DMS79 (cell line): Measurements from ENCODE around the gene ZNF350.
"Not testable (repeated sequence)": the region's sequence is repeated elsewhere in the genome, so short reads cannot be mapped to it uniquely, and the experiment has no call there.

Experiments
- DNase-seq: peaks from one replicate; lab custom pipeline; 2025; lab: John Stamatoyannopoulos, UW

The ZNF350 gene

DNA sequence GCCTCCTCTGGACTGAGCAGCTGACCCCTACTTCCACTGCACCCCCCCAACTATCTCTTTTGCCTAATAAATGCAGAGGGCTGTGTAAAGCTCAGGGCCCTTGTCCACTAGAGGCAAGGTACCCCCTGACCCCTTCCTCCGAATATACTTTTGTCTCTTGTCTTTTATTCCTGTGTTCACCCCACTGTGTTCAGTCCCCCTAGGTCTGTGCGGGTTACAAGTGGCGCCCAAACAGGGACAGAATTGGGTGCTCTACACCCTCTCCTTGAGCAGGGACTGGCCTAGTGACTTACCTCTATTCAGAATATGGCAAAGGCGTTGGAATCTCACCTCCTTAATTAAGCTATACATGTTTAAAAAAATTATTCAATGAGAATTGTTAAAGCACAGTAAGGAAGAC is 15.0 kb downstream of the ZNF350 start:
- DNase-seq = no peak

DNA sequence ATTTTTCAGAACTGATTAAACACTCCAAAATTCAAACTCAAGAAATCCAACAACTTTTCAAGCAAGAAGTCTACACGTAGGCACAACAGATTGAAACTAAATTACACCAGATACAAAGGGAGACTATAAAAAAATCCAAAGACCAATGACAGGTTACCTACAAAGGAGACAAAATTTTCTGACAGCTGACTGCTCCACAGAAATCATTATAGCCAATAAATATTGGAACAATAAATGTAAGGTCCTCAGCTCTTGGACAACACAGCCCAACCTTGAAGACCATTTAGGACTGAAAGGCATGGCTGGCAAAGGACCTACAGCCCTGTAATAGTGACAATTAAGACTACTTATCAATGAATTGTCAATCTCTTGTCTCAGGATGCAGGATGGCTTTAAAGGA is 15.9 kb downstream of the ZNF350 start:
- no peak for DNase-seq

DNA sequence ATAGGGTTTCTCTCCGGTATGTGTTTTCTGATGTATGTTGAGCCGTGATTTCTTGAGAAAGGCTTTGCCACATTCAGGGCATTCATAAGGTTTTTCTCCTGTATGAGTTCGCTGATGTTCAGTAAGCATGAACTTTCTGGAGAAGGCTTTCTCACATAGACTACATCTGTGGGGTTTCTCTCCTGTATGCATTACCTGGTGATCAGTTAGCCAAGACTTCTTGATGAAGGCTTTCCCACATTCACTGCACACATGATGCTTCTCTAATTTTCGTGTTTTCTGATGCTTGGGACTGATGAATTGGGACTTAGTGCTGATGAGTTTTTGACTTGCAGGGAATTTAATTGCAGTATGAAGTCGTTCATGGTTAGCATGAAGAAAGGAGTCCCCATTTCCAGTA is 21.1 kb downstream of the ZNF350 start:
- no peak for DNase-seq

DNA sequence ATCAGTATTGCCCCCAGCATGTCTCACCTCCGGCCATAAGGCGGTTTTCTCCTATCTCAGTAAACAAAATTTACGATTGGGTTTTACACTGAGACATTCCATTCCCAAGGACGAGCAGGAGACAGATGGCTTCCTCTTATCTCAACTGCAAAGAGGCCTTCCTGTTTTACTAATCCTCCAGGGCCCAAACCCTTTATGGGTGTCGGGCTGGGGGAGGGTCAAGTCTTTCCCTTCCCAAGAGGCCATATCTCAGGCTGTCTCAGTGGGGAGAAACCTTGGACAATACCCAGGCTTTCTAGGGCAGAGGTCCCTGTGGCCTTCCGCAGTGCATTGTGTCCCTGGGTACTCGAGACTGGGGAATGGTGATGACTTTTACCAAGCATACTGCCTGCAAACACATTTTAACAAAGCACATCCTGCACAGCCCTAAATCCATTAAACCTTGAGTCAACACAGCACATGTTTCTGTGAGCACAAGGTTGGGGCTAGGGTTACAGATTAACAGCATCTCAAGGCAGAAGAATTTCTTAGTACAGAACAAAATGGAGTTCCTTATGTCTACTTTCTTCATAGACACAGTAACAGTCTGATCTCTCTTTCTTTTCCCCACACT is 25.9 kb downstream of the ZNF350 start:
- not testable (repeated sequence) for DNase-seq

DNA sequence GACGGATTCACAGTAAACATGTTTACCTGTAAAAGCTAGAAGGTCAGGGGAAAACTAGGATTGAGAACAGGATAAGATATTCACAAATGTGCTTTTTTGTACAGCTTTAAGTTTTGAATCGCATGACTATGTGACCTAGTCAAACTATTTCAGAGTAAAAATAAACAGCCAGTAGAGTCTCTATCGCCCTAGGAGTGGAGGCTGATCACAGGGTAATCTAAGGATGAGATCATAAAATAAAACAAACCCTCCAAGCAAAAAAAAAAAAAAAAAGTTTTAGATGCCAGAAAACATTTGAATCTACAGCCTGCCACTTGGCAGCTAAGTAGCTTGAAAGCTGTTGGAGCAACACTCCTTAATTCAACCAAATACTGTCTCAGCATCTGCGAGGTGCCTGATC is 26.8 kb downstream of the ZNF350 start:
- no peak for DNase-seq

DNA sequence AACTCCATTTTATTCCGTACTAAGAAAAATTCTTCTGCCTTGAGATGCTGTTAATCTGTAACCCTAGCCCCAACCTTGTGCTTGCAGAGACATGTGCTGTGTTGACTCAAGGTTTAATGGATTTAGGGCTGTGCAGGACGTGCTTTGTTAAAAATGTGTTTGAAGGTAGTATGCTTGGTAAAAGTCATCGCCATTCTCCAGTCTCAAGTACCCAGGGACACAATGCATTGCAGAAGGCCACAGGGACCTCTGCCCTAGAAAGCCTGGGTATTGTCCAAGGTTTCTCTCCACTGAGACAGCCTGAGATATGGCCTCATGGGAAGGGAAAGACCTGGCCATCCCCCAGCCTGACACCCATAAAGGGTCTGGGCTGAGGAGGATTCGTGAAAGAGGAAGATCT is 28.8 kb downstream of the ZNF350 start:
- DNase-seq = not testable (repeated sequence)

DNA sequence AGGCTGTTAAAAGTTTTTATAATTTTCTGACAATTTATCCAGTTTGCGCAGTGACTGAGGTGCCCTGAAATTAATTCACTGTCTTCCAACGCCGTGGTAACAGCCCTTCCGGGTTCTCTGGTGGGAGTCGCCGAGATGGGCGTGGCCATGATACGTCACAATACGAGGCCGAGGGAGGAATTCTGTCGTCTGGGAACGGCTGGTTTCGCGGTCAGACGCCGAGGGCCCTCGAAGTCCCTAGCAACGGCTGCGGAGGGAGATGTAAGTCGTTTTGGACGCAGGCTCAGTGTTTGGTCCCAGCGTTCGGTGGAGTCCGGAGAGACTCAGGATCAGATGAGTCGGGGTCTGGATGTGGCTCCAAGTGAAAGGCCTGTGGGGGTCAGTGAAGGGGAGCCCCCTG is 37.7 kb downstream of the ZNF350 start:
- DNase-seq = no peak

DNA sequence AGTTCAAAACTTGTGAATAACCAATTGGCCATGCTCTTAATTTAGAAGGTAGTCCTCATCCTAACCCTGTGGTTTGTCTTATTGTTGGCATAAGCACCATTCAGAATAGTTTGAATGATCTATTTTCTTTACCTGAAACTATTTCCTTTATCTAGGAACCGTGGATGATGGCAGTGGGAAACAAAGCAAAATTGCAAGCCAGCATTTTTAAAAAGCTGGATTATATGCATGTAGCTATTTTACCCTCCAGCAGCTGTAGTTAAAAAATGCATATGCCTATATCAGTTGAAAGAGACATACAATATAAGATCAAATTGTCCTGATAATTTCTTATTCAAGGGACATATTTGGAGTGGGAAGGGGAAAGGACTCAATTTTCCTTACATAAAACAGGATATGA is 40.0 kb downstream of the ZNF350 start:
- no peak for DNase-seq

DNA sequence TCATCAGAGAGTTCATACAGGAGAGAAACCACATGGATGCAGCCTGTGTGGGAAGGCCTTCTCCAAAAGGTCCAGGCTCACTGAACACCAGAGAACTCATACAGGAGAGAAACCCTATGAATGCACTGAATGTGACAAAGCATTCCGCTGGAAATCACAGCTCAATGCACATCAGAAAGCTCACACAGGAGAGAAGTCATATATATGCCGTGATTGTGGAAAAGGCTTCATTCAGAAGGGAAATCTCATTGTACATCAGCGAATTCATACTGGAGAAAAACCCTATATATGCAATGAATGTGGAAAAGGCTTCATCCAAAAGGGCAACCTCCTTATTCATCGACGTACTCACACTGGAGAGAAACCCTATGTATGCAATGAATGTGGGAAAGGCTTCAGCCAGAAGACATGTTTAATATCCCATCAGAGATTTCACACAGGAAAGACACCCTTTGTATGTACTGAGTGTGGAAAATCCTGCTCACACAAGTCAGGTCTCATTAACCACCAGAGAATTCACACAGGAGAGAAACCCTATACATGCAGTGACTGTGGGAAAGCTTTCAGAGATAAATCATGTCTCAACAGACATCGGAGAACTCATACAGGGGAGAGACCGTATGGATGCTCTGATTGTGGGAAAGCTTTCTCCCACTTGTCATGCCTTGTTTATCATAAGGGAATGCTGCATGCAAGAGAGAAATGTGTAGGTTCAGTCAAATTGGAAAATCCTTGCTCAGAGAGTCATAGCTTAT is 41.7 kb downstream of the ZNF350 start:
- no peak for DNase-seq

DNA sequence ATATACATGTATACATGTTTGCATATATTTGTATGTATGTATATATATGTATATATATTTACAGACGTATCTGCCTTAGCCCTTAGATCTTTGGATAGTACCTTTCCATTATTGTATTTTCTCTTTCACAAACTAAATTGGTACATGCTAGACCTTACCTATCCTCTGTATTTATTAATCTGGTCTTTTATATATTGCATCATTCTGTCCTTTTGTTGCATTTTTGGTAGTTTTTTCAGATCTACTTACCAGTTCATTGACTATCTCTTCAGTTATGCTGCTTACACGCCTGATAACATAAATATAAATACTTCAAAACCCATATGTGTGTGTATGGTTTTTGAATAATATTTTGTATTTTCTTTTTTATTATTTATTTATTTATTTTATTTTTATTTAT is 47.7 kb downstream of the ZNF350 start:
- DNase-seq = no peak

DNA sequence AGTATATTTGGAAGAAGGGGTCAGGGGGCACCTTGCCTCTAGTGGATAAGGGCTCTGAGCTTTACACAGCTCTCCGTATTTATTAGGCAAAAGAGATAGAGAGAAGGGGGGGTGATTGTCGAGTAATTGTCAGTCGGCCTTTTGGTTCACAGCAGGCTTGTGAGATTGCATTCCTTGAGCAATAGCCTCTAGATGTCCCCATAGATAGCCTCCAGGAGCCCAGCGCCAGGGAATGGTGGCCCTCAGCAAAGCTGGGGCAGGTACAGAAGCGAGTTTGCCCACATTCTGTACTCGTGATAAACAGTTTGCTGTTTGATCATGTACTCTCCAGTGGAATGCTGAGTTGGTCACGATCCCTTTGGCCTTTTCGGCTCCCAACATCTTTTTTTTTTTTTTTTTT is 54.7 kb downstream of the ZNF350 start:
- no peak for DNase-seq

DNA sequence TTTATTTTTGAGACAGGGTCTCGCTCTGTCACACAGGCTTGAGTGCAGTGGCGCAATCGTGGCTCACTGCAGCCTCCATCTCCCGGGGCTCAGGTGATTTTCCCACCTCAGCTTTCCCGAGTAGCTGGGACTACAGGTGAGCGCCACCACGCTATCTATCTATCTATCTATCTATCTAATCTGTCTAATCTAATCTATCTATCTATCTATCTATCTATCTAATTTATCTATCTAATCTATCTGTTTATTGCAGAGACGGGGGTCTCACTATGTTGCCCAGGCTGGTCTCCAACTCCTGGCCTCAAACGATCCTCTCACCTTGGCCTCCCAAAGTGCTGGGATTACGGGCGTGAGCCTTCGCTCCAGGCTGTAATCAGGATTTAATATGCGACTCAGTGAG is 58.8 kb downstream of the ZNF350 start:
- no peak for DNase-seq

DNA sequence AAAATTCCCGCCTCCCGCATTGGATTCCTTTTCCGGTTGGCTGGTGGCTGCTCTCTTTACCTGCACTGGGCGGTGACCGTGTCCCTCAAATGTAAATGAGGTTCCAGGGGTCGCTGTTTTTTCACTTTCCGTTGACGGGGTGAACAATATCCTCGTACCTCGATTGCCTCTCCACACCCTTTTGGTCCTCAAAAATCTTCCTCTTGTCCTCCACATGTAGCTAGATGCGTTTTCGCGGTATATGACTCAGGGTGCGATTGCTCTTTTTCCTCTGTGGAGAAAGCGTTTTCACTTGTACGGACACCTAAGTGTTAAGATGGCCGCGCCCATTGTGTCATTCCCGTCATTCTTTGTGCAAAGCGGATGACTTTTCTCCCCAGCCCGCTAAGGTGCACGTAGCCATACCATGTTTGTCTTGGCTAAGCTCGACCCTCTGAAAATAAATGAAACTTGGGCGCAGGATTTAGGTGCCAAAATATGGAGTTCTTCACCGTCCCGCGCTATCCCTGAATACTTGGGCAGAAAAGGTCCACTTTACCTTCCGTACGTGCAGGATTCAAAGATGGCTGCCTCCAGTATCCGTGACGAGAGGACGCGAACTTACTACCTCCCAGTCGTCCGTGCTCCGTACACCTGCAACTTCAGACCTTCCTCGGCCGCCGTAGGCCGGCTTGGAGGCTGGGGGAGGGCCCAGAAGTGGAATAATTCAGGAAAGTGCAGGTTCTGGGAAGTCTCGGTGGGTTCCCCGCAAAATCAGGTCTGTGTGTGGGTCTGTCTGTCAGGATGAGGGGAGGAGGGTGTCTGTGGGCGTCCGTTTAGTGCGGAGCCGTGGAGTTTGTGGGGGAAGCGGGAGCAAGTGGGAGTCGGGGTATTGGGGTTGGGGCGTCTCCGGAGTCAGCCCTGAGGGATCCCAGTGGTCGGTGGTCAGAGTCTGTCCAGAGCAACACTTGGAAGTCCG is 59.6 kb downstream of the ZNF350 start, which contains the start of gene ZNF613:
Gene ZNF613 (plus strand): TSS at position 689 of the 958 bp plus-strand sequence. CDS start 8,749 bp downstream, outside the sequence.
- DNase-seq = peak; percentile 71

DNA sequence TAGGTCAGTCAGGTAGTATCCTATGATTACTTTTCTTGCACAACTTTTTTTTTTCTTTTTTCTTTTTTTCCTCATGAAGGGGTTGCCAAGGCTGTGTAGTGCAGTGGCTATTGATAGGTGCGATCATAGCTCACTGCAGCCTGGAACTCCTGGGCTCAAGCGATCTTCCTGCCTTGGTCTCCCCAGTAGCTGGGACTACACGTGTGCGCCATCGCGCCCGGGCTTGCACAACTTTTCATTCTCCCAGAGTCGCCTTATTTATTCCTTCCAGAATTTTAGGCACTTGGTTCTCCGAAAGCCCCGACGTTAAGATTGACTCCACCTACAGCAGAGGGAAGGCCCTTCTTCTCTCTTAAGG is 60.2 kb downstream of the ZNF350 start:
- DNase-seq = no peak

DNA sequence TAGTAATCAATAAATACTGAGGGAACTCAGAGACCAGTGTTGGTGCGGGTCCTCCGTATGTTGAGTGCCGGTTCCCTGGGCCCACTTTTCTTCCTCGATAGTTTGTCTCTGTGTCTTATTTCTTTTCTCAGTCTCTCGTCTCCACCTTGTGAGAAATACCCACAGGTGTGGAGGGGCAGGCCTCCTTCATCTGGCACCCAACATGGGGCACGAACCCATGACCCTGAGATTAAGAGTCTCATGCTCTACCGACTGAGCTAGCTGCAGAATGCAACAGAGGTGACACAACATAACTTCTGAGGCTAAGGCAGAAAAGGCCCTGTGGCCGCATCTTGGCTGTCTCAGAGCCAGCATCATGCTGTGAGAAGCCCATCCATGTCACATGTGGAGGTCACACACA is 64.7 kb downstream of the ZNF350 start:
- no peak for DNase-seq

DNA sequence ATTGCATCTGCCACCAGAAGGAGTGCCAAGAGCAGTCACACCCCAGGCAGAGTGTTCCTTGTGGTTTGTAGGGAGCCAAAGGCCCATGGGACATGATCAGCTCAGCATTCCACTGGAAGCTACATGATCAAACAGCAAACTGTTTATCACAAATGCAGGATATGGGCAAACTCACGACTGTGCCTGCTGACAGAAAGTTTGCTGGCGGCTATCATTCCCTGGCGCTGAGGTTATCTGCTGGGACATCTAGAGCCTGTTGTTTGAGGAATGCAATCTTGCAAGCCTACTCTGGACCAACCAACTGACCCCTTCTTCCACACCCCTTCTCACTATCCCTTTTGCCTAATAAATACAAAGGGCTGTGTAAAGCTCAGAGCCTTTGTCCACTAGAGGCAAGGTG is 67.0 kb downstream of the ZNF350 start:
- no peak for DNase-seq

DNA sequence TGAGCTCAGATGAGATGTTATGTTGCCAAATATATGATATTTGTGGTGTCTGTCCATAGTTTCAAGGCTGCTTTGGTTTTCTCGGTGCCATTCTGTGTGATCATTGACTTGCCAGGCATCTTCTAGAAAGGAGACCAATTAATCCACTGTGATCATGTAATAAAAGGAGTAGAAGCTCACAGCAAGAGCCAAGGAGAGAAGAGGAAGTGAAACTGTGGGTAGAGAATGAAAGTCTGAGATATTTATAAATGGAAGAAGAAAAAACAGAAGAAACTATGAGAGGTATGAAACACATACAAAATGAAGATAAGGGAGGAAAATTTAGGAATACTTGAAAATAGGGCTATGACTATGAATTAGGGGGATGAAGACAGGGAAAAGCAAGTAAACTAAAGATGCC is 70.5 kb downstream of the ZNF350 start:
- DNase-seq = no peak

DNA sequence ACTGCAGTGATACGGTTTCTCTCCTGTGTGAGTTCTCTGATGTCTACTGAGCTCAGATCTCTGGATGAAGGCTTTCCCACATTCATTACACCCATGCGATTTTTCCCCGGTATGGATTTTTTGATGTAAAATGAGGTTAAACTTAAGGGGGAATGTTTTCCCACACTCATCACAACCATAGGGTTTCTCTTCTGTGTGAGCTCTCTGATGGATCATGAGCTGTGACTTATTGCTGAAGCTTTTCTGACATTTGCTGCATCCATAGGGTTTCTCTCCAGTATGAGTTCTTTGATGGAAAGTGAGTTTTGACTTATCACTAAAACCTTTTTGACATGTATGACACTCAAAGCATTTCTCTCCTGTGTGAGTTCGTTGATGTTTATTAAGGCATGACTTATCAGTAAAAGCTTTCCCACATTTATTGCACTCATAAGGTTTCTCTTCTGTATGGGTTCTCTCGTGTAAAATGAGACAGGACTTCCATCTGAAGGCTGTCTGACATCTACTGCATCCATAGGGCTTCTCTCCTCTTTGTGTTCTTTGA is 71.2 kb downstream of the ZNF350 start:
- DNase-seq = no peak
